HepG2 (cell line): Measurements from ENCODE around the gene ARHGAP25. TPM values are rescaled to one million over a fixed set of nuclear protein-coding genes. Genes with fewer than 3 reads are reported as not detected.
A peak's percentile ranks its signal among the peaks of the same experiment; 100 is the strongest.

ENCODE experiments used
- ADNP ChIP-seq: sonication (generic); formaldehyde crosslinking; IDR thresholded peaks from 2 replicates; pipeline ENCODE4 v1.4.0; 2020; ENCODE audit warnings: missing genetic modification reagents
- DZIP1 ChIP-seq: sonication (generic); formaldehyde crosslinking; IDR thresholded peaks from 2 replicates; pipeline ENCODE4 v1.5.0; 2020; ENCODE audit warnings: mild to moderate bottlenecking, missing genetic modification reagents
- ETV6 ChIP-seq: sonication (generic); formaldehyde crosslinking; conservative IDR thresholded peaks from 2 replicates; pipeline ENCODE4 v1.4.0; 2020; ENCODE audit warnings: missing genetic modification reagents
- FOXM1 ChIP-seq: sonication (generic); formaldehyde crosslinking; IDR thresholded peaks from 2 replicates; pipeline ENCODE4 v1.5.0; 2020; ENCODE audit warnings: missing genetic modification reagents
- GATAD1 ChIP-seq: IDR thresholded peaks from 2 replicates; pipeline ENCODE4 v1.6.1; 2016; ENCODE audit warnings: missing genetic modification reagents, missing compliant biosample characterization
- MIER3 ChIP-seq: IDR thresholded peaks from 2 replicates; pipeline ENCODE4 v1.6.1; 2016; ENCODE audit warnings: missing compliant biosample characterization, borderline replicate concordance
- NCOR1 ChIP-seq: fragments of 200-600 bp; sonication (generic); IDR thresholded peaks from 2 replicates; pipeline ENCODE4 v1.7.0; 2017; ENCODE audit warnings: antibody characterized with exemption, low read length, borderline replicate concordance
- NONO ChIP-seq, 2 experiments: fragments of 450-650 bp in 1 of 2; sonication (generic) in 1 of 2; formaldehyde crosslinking in 1 of 2; IDR thresholded peaks in 1 of 2; conservative IDR thresholded peaks in 1 of 2; 2 replicates each; pipeline versions ENCODE4 v1.6.1 to v1.8.0; 2017 to 2022; ENCODE audit warnings: mild to moderate bottlenecking in 1 of 2, missing genetic modification reagents in 1 of 2, moderate library complexity in 1 of 2
- SMAD9 ChIP-seq: sonication (generic); formaldehyde crosslinking; IDR thresholded peaks from 2 replicates; pipeline ENCODE4 v1.5.1; 2020; ENCODE audit warnings: mild to moderate bottlenecking, missing genetic modification reagents
- SP140L ChIP-seq: sonication (generic); formaldehyde crosslinking; IDR thresholded peaks from 2 replicates; pipeline ENCODE4 v1.4.0; 2020; ENCODE audit warnings: missing genetic modification reagents, borderline replicate concordance
- TEAD3 ChIP-seq: optimal IDR thresholded peaks from 2 replicates; pipeline ENCODE3; 2016; ENCODE audit warnings: borderline replicate concordance
- ZFP36 ChIP-seq: fragments of 150-350 bp; IDR thresholded peaks from 2 replicates; pipeline ENCODE4 v1.6.1; 2018; ENCODE audit warnings: borderline replicate concordance, low read length, low read depth; ENCODE audit not compliant: partially characterized antibody
- ZNF557 ChIP-seq: sonication (generic); formaldehyde crosslinking; IDR thresholded peaks from 2 replicates; pipeline ENCODE4 v1.4.0; 2020; ENCODE audit warnings: missing genetic modification reagents
- ZNF558 ChIP-seq: sonication (generic); formaldehyde crosslinking; IDR thresholded peaks from 2 replicates; pipeline ENCODE4 v1.9.0; 2022; ENCODE audit warnings: mild to moderate bottlenecking, missing genetic modification reagents, borderline replicate concordance
- ZNF670 ChIP-seq: sonication (generic); formaldehyde crosslinking; IDR thresholded peaks from 2 replicates; pipeline ENCODE4 v1.8.0; 2022; ENCODE audit warnings: mild to moderate bottlenecking, missing genetic modification reagents, borderline replicate concordance
- ZNF775 ChIP-seq: sonication (generic); formaldehyde crosslinking; IDR thresholded peaks from 2 replicates; pipeline ENCODE4 v1.4.0; 2020; ENCODE audit warnings: missing genetic modification reagents, mild to moderate bottlenecking, moderate library complexity, borderline replicate concordance
- ZNF841 ChIP-seq: sonication (generic); formaldehyde crosslinking; IDR thresholded peaks from 2 replicates; pipeline ENCODE4 v1.8.1; 2023; ENCODE audit warnings: missing genetic modification reagents, borderline replicate concordance
- polyA plus RNA-seq, 8 experiments: library from polyadenylated mRNA; depleted of rRNA in 3 of 8; stranded (reverse) in 7 of 8; unstranded in 1 of 8; fragments of >200 nt; fragmentation: Illumina TruSeq in 4 of 8; extraction: Trizol in 4 of 8; gene quantifications; 2 replicates each; pipeline versions ENCODE4 v1.2.1 to v1.2.3, GENCODE V29; 2011 to 2016; ENCODE audit warnings: low read depth in 4 of 8, missing spikeins in 1 of 8, mixed read lengths in 1 of 8; ENCODE audit not compliant: insufficient read depth in 1 of 8
- total RNA-seq, 5 experiments: library from RNA; depleted of rRNA; stranded (reverse); fragments of >200 nt; fragmentation: Illumina TruSeq; extraction: Trizol; gene quantifications; 2 replicates each; pipeline ENCODE4 v1.2.3, GENCODE V29; 2016; ENCODE audit warnings: low read depth in 1 of 5
- TF ChIP-seq, protein P1 (sequence below): sonication (generic); formaldehyde crosslinking; IDR thresholded peaks from 2 replicates; pipeline ENCODE4 v1.5.0; 2020; ENCODE audit warnings: mild to moderate bottlenecking, missing genetic modification reagents
- TF ChIP-seq, protein P2 (sequence below): sonication (generic); formaldehyde crosslinking; IDR thresholded peaks from 2 replicates; pipeline ENCODE4 v1.8.1; 2023; ENCODE audit warnings: mild to moderate bottlenecking, moderate library complexity, missing genetic modification reagents
- TF ChIP-seq, protein P3 (sequence below): sonication (generic); formaldehyde crosslinking; IDR thresholded peaks from 2 replicates; pipeline ENCODE4 v1.5.0; 2020; ENCODE audit warnings: mild to moderate bottlenecking, low read depth, missing genetic modification reagents, borderline replicate concordance
- TF ChIP-seq, protein P4 (sequence below): sonication (generic); formaldehyde crosslinking; IDR thresholded peaks from 2 replicates; pipeline ENCODE4 v1.8.1; 2023; ENCODE audit warnings: missing genetic modification reagents, inconsistent platforms, borderline replicate concordance

Gene ARHGAP25
- total and polyA plus RNA-seq, 2 of the 13 experiments (the other 11 are each of a cell fraction or from before 2014, with no cell fraction given) = not detected

GRCh38 chr2:68715353-68716041 lies 19.1 kb upstream of the ARHGAP25 start (continued):
- TF ChIP-seq ZNF558 (no peak), ZNF841 (no peak), SMAD9 (CRISPR knock-in tag) (no peak), NCOR1 (no peak), ZNF557 (CRISPR knock-in tag) (0 out of 2 replicates have a peak, but pooled peaks have one; percentile 51), ADNP (CRISPR knock-in tag) (no peak), FOXM1 (CRISPR knock-in tag) (no peak), ZNF670 (CRISPR knock-in tag) (no peak), ZNF775 (no peak), SP140L (CRISPR knock-in tag) (no peak), TEAD3 (CRISPR knock-in tag) (peak; percentile 52), ZFP36 (no peak), MIER3 (CRISPR knock-in tag) (0 out of 2 replicates have a peak, but pooled peaks have one; percentile 32), DZIP1 (CRISPR knock-in tag) (no peak), NONO (IDR thresholded peaks at IDR 0.05) (no peak), NONO (CRISPR knock-in tag; conservative IDR thresholded peaks at IDR 0.05) (no peak), GATAD1 (CRISPR knock-in tag) (0 out of 2 replicates have a peak, but pooled peaks have one; percentile 16), ETV6 (CRISPR knock-in tag) (no peak)
- TF ChIP-seq, protein P1, sequence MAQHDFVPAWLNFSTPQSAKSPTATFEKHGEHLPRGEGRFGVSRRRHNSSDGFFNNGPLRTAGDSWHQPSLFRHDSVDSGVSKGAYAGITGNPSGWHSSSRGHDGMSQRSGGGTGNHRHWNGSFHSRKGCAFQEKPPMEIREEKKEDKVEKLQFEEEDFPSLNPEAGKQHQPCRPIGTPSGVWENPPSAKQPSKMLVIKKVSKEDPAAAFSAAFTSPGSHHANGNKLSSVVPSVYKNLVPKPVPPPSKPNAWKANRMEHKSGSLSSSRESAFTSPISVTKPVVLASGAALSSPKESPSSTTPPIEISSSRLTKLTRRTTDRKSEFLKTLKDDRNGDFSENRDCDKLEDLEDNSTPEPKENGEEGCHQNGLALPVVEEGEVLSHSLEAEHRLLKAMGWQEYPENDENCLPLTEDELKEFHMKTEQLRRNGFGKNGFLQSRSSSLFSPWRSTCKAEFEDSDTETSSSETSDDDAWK (CRISPR knock-in tag) = no peak
- TF ChIP-seq, protein P2, sequence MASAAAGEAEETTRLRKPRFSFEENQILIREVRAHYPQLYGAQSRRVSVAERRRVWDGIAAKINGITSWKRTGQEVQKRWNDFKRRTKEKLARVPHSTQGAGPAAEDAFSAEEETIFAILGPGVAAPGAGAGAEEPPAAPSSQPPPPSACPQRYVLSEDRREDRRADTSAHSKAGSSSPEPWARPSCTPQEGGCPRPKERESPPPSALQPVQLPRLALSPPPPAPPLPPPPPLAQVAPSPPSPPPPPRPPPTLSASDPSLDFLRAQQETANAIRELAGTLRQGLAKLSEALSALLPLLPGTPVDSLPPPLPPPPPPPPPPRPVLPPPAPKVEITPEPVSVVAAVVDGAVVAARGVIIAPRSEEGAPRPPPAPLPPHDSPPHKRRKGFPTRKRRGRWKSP = no peak
- TF ChIP-seq, protein P3, sequence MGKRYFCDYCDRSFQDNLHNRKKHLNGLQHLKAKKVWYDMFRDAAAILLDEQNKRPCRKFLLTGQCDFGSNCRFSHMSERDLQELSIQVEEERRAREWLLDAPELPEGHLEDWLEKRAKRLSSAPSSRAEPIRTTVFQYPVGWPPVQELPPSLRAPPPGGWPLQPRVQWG (CRISPR knock-in tag) = no peak
- TF ChIP-seq, protein P4, sequence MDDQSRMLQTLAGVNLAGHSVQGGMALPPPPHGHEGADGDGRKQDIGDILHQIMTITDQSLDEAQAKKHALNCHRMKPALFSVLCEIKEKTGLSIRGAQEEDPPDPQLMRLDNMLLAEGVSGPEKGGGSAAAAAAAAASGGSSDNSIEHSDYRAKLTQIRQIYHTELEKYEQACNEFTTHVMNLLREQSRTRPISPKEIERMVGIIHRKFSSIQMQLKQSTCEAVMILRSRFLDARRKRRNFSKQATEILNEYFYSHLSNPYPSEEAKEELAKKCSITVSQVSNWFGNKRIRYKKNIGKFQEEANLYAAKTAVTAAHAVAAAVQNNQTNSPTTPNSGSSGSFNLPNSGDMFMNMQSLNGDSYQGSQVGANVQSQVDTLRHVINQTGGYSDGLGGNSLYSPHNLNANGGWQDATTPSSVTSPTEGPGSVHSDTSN = no peak
